Gastroesophageal sphincter (tissue), 4 donors: ENCODE results near the gene PPP1R10. TPM values are rescaled to one million over a fixed set of nuclear protein-coding genes. Genes with fewer than 3 reads are reported as not detected.

ENCODE experiments used
- ATAC-seq: fragments of 150-250 bp; one replicate; pipeline ENCODE4 v1.9.1; 2016; ENCODE audit warnings: mild to moderate bottlenecking, moderate library complexity
- H3K27ac ChIP-seq, 4 donors: fragments of 200-600 bp; sonication (generic) in 3 of 4; 1 replicate in 3 of 4; 2 replicates in 1 of 4; pipeline ENCODE4 v1.5.1; 2016 to 2019
- H3K27me3 ChIP-seq: fragments of 200-600 bp; sonication (generic); one replicate; pipeline ENCODE4 v1.5.1; 2019
- H3K36me3 ChIP-seq, 2 donors: fragments of 200-600 bp; sonication (generic); one replicate each; pipeline ENCODE4 v1.5.1; 2019; ENCODE audit warnings: control low read depth in 1 of 2
- H3K4me1 ChIP-seq, 3 donors: fragments of 200-600 bp; sonication (generic); 1 replicate in 2 of 3; 2 replicates in 1 of 3; pipeline ENCODE4 v1.5.1; 2016 to 2019; ENCODE audit warnings: control low read depth in 2 of 3
- H3K4me3 ChIP-seq, 2 donors: fragments of 200-600 bp; sonication (generic); one replicate each; pipeline ENCODE4 v1.5.1; 2019; ENCODE audit warnings: mild to moderate bottlenecking in 1 of 2, moderate library complexity in 1 of 2
- H3K9me3 ChIP-seq, 3 donors: fragments of 200-600 bp; sonication (generic); one replicate each; pipeline ENCODE4 v1.5.1; 2017 to 2019; ENCODE audit warnings: control low read depth in 2 of 3
- CTCF ChIP-seq, 4 experiments: fragments of 200-600 bp in 2 of 4; fragments of 450-650 bp in 2 of 4; sonication (generic) in 1 of 4; IDR thresholded peaks; one replicate each; pipeline ENCODE4 v1.5.1; 2017 to 2019; ENCODE audit warnings: antibody characterized with exemption in 4 of 4, mild to moderate bottlenecking in 2 of 4, moderate library complexity in 2 of 4
- EP300 ChIP-seq: sonication (generic); formaldehyde crosslinking; IDR thresholded peaks from one replicate; pipeline ENCODE4 v1.6.1; 2017; ENCODE audit warnings: antibody characterized with exemption, mild to moderate bottlenecking
- POLR2A ChIP-seq, 2 donors: fragments of 450-650 bp; IDR thresholded peaks; one replicate each; pipeline ENCODE4 v1.6.1; 2017; ENCODE audit warnings: antibody characterized with exemption in 2 of 2, mild to moderate bottlenecking in 2 of 2, moderate library complexity in 1 of 2
- POLR2AphosphoS5 ChIP-seq: sonication (generic); formaldehyde crosslinking; IDR thresholded peaks from one replicate; pipeline ENCODE4 v1.6.1; 2017; ENCODE audit warnings: antibody characterized with exemption
- WGBS, 2 donors: methylation state at CpG; one replicate each; pipeline ENCODE4 v1.1.5; 2018; ENCODE audit warnings: low coverage in 1 of 2; 5-methylcytosine and 5-hydroxymethylcytosine counted together
- total RNA-seq, 4 donors: library from RNA; depleted of rRNA; stranded (reverse); fragments of >200 nt; gene quantifications; one replicate each; pipeline ENCODE4 v1.1.0, GENCODE V29; 2016

The PPP1R10 gene
- total RNA-seq, 4 donors from 2014 or later, result 26.7 to 50.4 (median 37.9) TPM

GRCh38 chr6:30570263-30570662 lies 46.8 kb downstream of the PPP1R10 start:
- Histone ChIP-seq H3K27me3 (no peaks in the 10 kb centered on the region), H3K27ac (peak overlapping the region in 3 of 4 donors; percentile 85 to 92 (median 87)), H3K4me3 (peak overlapping the region; percentile 52 to 69), H3K36me3 (peaks cover 0 to 4% of the 10 kb centered on the region in 2 donors), H3K4me1 (peaks cover 5 to 51% (median 17%) of the 10 kb centered on the region in 3 donors), H3K9me3 (no peaks in the 10 kb centered on the region)
- no peak for ATAC-seq
- no peak for TF ChIP-seq EP300
- no peak for TF ChIP-seq CTCF (IDR thresholded peaks at IDR 0.05)
- WGBS, 2 donors, result 69 to 83% methylated on average over 1 of the region's 1 CpG

- no peak overlapping the region for H3K27ac ChIP-seq
- WGBS, 2 donors, result 44 to 65% methylated on average over 2 of the region's 3 CpGs
- H3K36me3 ChIP-seq, result peaks cover 0 to 6% of the 10 kb centered on the region in 2 donors
- peaks cover 5 to 32% (median 17%) of the 10 kb centered on the region in 3 donors for H3K4me1 ChIP-seq
- H3K4me3 ChIP-seq, result no peak overlapping the region
- TF ChIP-seq POLR2A (IDR thresholded peaks at IDR 0.05), result no peak
- no peak for TF ChIP-seq EP300
- no peak for TF ChIP-seq CTCF (IDR thresholded peaks at IDR 0.05)
- TF ChIP-seq POLR2AphosphoS5, result no peak
- H3K9me3 ChIP-seq, result no peaks in the 10 kb centered on the region
- ATAC-seq, result no peak
- H3K27me3 ChIP-seq, result no peaks in the 10 kb centered on the region
These were observed 48.8 kb downstream of the PPP1R10 start for GRCh38 chr6:30568245-30568644.

GRCh38 chr6:30565772-30566171 lies 51.3 kb downstream of the PPP1R10 start:
- Histone ChIP-seq H3K4me1 (peaks cover 2 to 16% (median 7%) of the 10 kb centered on the region in 3 donors), H3K4me3 (no peak overlapping the region), H3K27me3 (no peaks in the 10 kb centered on the region), H3K27ac (no peak overlapping the region), H3K9me3 (no peaks in the 10 kb centered on the region), H3K36me3 (peaks cover 0 to 30% of the 10 kb centered on the region in 2 donors)
- TF ChIP-seq POLR2A (IDR thresholded peaks at IDR 0.05) (no peak), POLR2AphosphoS5 (no peak), CTCF (IDR thresholded peaks at IDR 0.05) (no peak), EP300 (no peak)
- ATAC-seq, result no peak

- 88 to 100% methylated on average over 1 of the region's 1 CpG for WGBS, 2 donors
These were observed 52.9 kb downstream of the PPP1R10 start for GRCh38 chr6:30564114-30564513.

More at GRCh38 chr6:30564114-30564513, 52.9 kb downstream of the PPP1R10 start:
- H3K27me3 ChIP-seq, result no peaks in the 10 kb centered on the region
- no peaks in the 10 kb centered on the region for H3K9me3 ChIP-seq
- H3K27ac ChIP-seq, result no peak overlapping the region
- peaks cover 0 to 2% (median 0%) of the 10 kb centered on the region in 3 donors for H3K4me1 ChIP-seq
- H3K4me3 ChIP-seq, result no peak overlapping the region
- TF ChIP-seq POLR2AphosphoS5, result no peak
- TF ChIP-seq POLR2A (IDR thresholded peaks at IDR 0.05), result no peak
- TF ChIP-seq EP300, result no peak
- TF ChIP-seq CTCF (IDR thresholded peaks at IDR 0.05), result no peak
- peaks cover 0 to 30% of the 10 kb centered on the region in 2 donors for H3K36me3 ChIP-seq
- ATAC-seq, result no peak
